Smooth muscle cell (in vitro differentiated cells): ENCODE results near the gene MCM9. TPM values are rescaled to one million over a fixed set of nuclear protein-coding genes. Genes with fewer than 3 reads are reported as not detected.

Source experiments
- DNase-seq: peaks from one replicate; lab custom pipeline; 2025; ENCODE audit not compliant: unreplicated experiment; lab: John Stamatoyannopoulos, UW
- H2AFZ ChIP-seq: fragments of 200-600 bp; sonication (generic); 2 replicates; pipeline ENCODE4 v1.6.0; 2016; ENCODE audit warnings: antibody characterized with exemption, low read depth, mild to moderate bottlenecking
- H3F3A ChIP-seq: fragments of 200-600 bp; sonication (generic); 2 replicates; pipeline ENCODE4 v1.6.0; 2017; ENCODE audit warnings: antibody characterized with exemption, low read depth
- H3K27ac ChIP-seq: fragments of 200-600 bp; sonication (generic); 2 replicates; pipeline ENCODE4 v1.5.1; 2016; ENCODE audit warnings: low read depth, mild to moderate bottlenecking
- H3K27me3 ChIP-seq: fragments of 200-600 bp; sonication (generic); 2 replicates; pipeline ENCODE4 v1.6.1; 2016; ENCODE audit warnings: low read depth, mild to moderate bottlenecking
- H3K36me3 ChIP-seq: fragments of 200-600 bp; sonication (generic); 2 replicates; pipeline ENCODE4 v1.5.1; 2016; ENCODE audit warnings: low read depth
- H3K4me1 ChIP-seq: fragments of 200-600 bp; sonication (generic); 2 replicates; pipeline ENCODE4 v1.5.1; 2016; ENCODE audit warnings: low read depth
- H3K4me2 ChIP-seq: fragments of 200-600 bp; sonication (generic); 2 replicates; pipeline ENCODE4 v1.6.0; 2016; ENCODE audit warnings: mild to moderate bottlenecking
- H3K4me3 ChIP-seq: fragments of 200-600 bp; sonication (generic); 2 replicates; pipeline ENCODE4 v1.5.1; 2016; ENCODE audit warnings: mild to moderate bottlenecking
- H3K79me2 ChIP-seq: fragments of 200-600 bp; sonication (generic); 2 replicates; pipeline ENCODE4 v1.6.0; 2016; ENCODE audit warnings: low read depth, mild to moderate bottlenecking
- H3K9ac ChIP-seq: fragments of 200-600 bp; sonication (generic); 2 replicates; pipeline ENCODE4 v1.6.0; 2016; ENCODE audit warnings: low read depth
- H3K9me3 ChIP-seq: fragments of 200-600 bp; sonication (generic); replicated peaks from 2 replicates; pipeline ENCODE4 v1.5.1; 2016; ENCODE audit warnings: low read depth
- H4K20me1 ChIP-seq: fragments of 200-600 bp; sonication (generic); 2 replicates; pipeline ENCODE4 v1.6.0; 2016; ENCODE audit warnings: low read depth
- CTCF ChIP-seq: fragments of 200-600 bp; sonication (generic); IDR thresholded peaks from 2 replicates; pipeline ENCODE4 v1.5.1; 2017; ENCODE audit warnings: borderline replicate concordance, mild to moderate bottlenecking, antibody characterized with exemption; ENCODE audit not compliant: insufficient read depth, poor library complexity, severe bottlenecking
- WGBS: methylation state at CpG from one replicate; pipeline ENCODE4 v1.1.7; 2016; ENCODE audit warnings: low lambda C conversion rate; 5-methylcytosine and 5-hydroxymethylcytosine counted together
- polyA plus RNA-seq: library from polyadenylated mRNA; unstranded; fragments of >200 nt; fragmentation: Nextera tagmentation; extraction: Ambion mirVana; gene quantifications from 2 replicates; pipeline ENCODE4 v1.2.1, GENCODE V29; 2016
- total RNA-seq: library from RNA; depleted of rRNA; stranded (reverse); fragments of >200 nt; gene quantifications from 2 replicates; pipeline ENCODE4 v1.2.3, GENCODE V29; 2014

Gene MCM9
- total and polyA plus RNA-seq, 2 experiments from 2014 or later = 3.8 to 7.8 TPM

- H3K27me3 ChIP-seq = no peaks in the 10 kb centered on the region
- 83% methylated on average over 3 of the region's 3 CpGs for WGBS
These were observed 1.2 kb upstream of the MCM9 start for GRCh38 chr6:118935978-118936703.

GRCh38 chr6:118935331-118935668 is 341 bp upstream of the MCM9 start:
- 53% methylated on average over 1 of the region's 1 CpG for WGBS
- H3K79me2 ChIP-seq = peaks cover 21% of the 10 kb centered on the region

More at GRCh38 chr6:118935978-118936703, 1.2 kb upstream of the MCM9 start:
- peak overlapping the region; percentile 94 for H3K4me2 ChIP-seq
- no peaks in the 10 kb centered on the region for H3K9me3 ChIP-seq
- H2AFZ ChIP-seq = peak overlapping the region; percentile 54
- no peak overlapping the region for H3K27ac ChIP-seq
- no peaks in the 10 kb centered on the region for H3F3A ChIP-seq
- peaks cover 21% of the 10 kb centered on the region for H3K79me2 ChIP-seq
- H4K20me1 ChIP-seq = peaks cover 26% of the 10 kb centered on the region
- H3K4me3 ChIP-seq = no peak overlapping the region
- no peak overlapping the region for H3K9ac ChIP-seq
- DNase-seq = no peak
- no peaks in the 10 kb centered on the region for H3K36me3 ChIP-seq
- no peak for TF ChIP-seq CTCF
- H3K4me1 ChIP-seq = peaks cover 9% of the 10 kb centered on the region

GRCh38 chr6:118933855-118934460 is 1.0 kb downstream of the MCM9 start:
- no peaks in the 10 kb centered on the region for H3K9me3 ChIP-seq
- no peak overlapping the region for H3K9ac ChIP-seq
- no peak for DNase-seq
- no peak overlapping the region for H2AFZ ChIP-seq
- no peaks in the 10 kb centered on the region for H3K27me3 ChIP-seq
- no peaks in the 10 kb centered on the region for H3F3A ChIP-seq
- 43% methylated on average over 8 of the region's 8 CpGs for WGBS
- H3K4me2 ChIP-seq = peak overlapping the region; percentile 94
- H3K79me2 ChIP-seq = peaks cover 28% of the 10 kb centered on the region
- H3K27ac ChIP-seq = no peak overlapping the region
- TF ChIP-seq CTCF = no peak
- H4K20me1 ChIP-seq = peaks cover 33% of the 10 kb centered on the region
- peak overlapping the region; percentile 92 for H3K4me3 ChIP-seq
- peaks cover 8% of the 10 kb centered on the region for H3K36me3 ChIP-seq
- H3K4me1 ChIP-seq = peaks cover 9% of the 10 kb centered on the region

More at GRCh38 chr6:118935331-118935668, 341 bp upstream of the MCM9 start:
- no peaks in the 10 kb centered on the region for H3F3A ChIP-seq
- no peaks in the 10 kb centered on the region for H3K36me3 ChIP-seq
- H3K9ac ChIP-seq = peak overlapping the region; percentile 54
- no peaks in the 10 kb centered on the region for H3K27me3 ChIP-seq
- peak overlapping the region; percentile 92 for H3K4me3 ChIP-seq
- H3K4me2 ChIP-seq = peak overlapping the region; percentile 94
- no peak for TF ChIP-seq CTCF
- no peak for DNase-seq
- peaks cover 9% of the 10 kb centered on the region for H3K4me1 ChIP-seq
- H2AFZ ChIP-seq = peak overlapping the region; percentile 54
- peak overlapping the region; percentile 72 for H3K27ac ChIP-seq
- peaks cover 31% of the 10 kb centered on the region for H4K20me1 ChIP-seq
- H3K9me3 ChIP-seq = no peaks in the 10 kb centered on the region
